Astrocyte (in vitro differentiated cells and primary cell): ENCODE data around the gene MTHFSD. TPM values are rescaled to one million over a fixed set of nuclear protein-coding genes. Genes with fewer than 3 reads are reported as not detected.

Source experiments
- DNase-seq: peaks from one replicate; pipeline ENCODE4 v3.0.0-alpha.2; 2010; ENCODE audit warnings: low read depth
- FAIRE-seq: peaks from 2 replicates; lab custom pipeline; 2011; peaks lifted over from hg19 to GRCh38; lab: Jason Lieb, UNC
- H2AFZ ChIP-seq: 2 replicates; pipeline ENCODE4 v1.6.0; 2012; ENCODE audit warnings: low read depth, low read length, inconsistent platforms
- H3K27ac ChIP-seq: 2 replicates; pipeline ENCODE4 v1.5.1; 2011; ENCODE audit warnings: low read depth, low read length, inconsistent platforms
- H3K27me3 ChIP-seq: 2 replicates; pipeline ENCODE4 v1.6.0; 2011; ENCODE audit warnings: low read length, inconsistent platforms; ENCODE audit not compliant: insufficient read depth
- H3K36me3 ChIP-seq: 2 replicates; pipeline ENCODE4 v1.5.1; 2011; ENCODE audit warnings: low read length, inconsistent platforms; ENCODE audit not compliant: insufficient read depth
- H3K4me1 ChIP-seq: 2 replicates; pipeline ENCODE4 v1.5.1; 2011; ENCODE audit warnings: low read length, inconsistent platforms; ENCODE audit not compliant: insufficient read depth
- H3K4me2 ChIP-seq: 2 replicates; pipeline ENCODE4 v1.6.0; 2012; ENCODE audit warnings: low read length, inconsistent platforms
- H3K4me3 ChIP-seq: 2 replicates; pipeline ENCODE4 v1.5.1; 2011; ENCODE audit warnings: low read depth, mild to moderate bottlenecking, low read length, inconsistent platforms; ENCODE audit not compliant: insufficient read depth
- H3K79me2 ChIP-seq: 2 replicates; pipeline ENCODE4 v1.6.0; 2012; ENCODE audit warnings: mild to moderate bottlenecking, low read length, inconsistent platforms; ENCODE audit not compliant: insufficient read depth
- H3K9ac ChIP-seq: 2 replicates; pipeline ENCODE4 v1.6.0; 2012; ENCODE audit warnings: mild to moderate bottlenecking, low read length, inconsistent platforms
- H3K9me3 ChIP-seq: 2 replicates; pipeline ENCODE4 v1.5.1; 2012; ENCODE audit warnings: low read depth, mild to moderate bottlenecking, low read length, inconsistent platforms; ENCODE audit not compliant: insufficient read depth
- H4K20me1 ChIP-seq: 2 replicates; pipeline ENCODE4 v1.6.0; 2012; ENCODE audit warnings: low read length, inconsistent platforms; ENCODE audit not compliant: insufficient read depth
- H3K27ac Mint-ChIP-seq: one replicate; pipeline ENCODE4 v1.8.0; 2021; ENCODE audit warnings: mild to moderate bottlenecking, mixed read lengths; ENCODE audit not compliant: unreplicated experiment
- H3K27me3 Mint-ChIP-seq: one replicate; pipeline ENCODE4 v1.8.0; 2021; ENCODE audit warnings: low read depth, mixed read lengths; ENCODE audit not compliant: unreplicated experiment
- H3K36me3 Mint-ChIP-seq: one replicate; pipeline ENCODE4 v1.8.0; 2021; ENCODE audit warnings: low read depth, mixed read lengths; ENCODE audit not compliant: unreplicated experiment
- H3K4me1 Mint-ChIP-seq: one replicate; pipeline ENCODE4 v1.8.0; 2021; ENCODE audit warnings: low read depth, mixed read lengths; ENCODE audit not compliant: unreplicated experiment
- H3K4me3 Mint-ChIP-seq: one replicate; pipeline ENCODE4 v1.8.0; 2021; ENCODE audit warnings: mild to moderate bottlenecking, moderate library complexity, mixed read lengths; ENCODE audit not compliant: unreplicated experiment
- H3K9me3 Mint-ChIP-seq: one replicate; pipeline ENCODE4 v1.8.0; 2021; ENCODE audit warnings: mild to moderate bottlenecking, mixed read lengths; ENCODE audit not compliant: unreplicated experiment
- CTCF ChIP-seq: IDR thresholded peaks from 2 replicates; pipeline ENCODE4 v1.5.1; 2011; ENCODE audit warnings: low read depth, mild to moderate bottlenecking, inconsistent platforms, low read length, moderate library complexity; ENCODE audit not compliant: insufficient read depth
- EZH2 ChIP-seq: IDR thresholded peaks from 2 replicates; pipeline ENCODE4 v1.6.1; 2012; ENCODE audit warnings: mild to moderate bottlenecking, low read length, inconsistent platforms; ENCODE audit not compliant: insufficient read depth
- total RNA-seq: library from RNA; stranded (reverse); gene quantifications from 2 replicates; pipeline ENCODE4 v1.2.1, GENCODE V29; 2021

The MTHFSD gene
- total RNA-seq, 1 donor from 2014 or later, result 15.6 TPM

DNA sequence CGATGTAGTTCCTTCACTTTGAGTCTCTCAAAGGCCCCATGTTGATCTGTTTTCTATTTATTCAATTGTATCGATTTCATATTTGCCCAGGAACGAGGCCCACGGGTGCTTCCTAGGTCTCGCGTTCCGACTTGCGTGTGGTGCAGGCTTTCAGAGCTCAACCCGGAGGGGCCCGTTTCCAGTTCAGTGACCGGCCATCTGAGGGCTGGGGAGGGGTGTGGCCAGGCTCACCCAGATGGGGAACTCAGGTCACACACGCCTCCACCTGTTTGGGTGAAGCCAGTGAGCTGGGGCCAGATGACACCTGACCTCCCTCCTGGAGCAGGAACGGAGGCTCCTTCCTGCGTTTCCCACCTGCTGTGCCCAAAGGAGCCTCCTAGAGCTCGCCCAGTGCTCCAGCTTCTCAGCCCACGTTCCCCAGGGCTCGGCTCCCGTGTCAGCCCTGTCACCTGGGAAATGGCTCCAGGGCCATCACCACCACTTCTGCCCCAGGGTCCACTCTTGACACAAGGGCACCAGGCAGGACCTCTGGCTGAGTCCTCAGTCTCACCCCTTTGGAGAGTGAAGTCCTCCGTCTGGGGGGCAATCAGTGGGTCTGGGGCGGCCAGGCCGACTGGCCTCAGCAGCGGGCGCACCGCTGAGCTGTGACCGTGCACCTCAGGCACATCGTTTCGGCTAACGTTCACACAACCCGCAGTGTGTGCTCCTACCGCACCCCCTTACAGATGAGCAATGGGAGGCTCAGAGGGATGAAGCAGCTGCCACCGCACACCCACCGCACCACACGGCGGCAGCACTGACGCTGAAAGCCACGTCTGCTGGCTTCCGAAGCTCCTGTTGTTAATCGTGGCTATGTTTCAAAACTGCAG is 26.7 kb downstream of the MTHFSD start:
- Histone ChIP-seq H3K9me3 (no peaks in the 10 kb centered on the region), H3K4me2 (no peak overlapping the region), H3K36me3 (no peaks in the 10 kb centered on the region), H3K9ac (no peak overlapping the region), H4K20me1 (no peaks in the 10 kb centered on the region), H3K27ac (no peak overlapping the region), H2AFZ (no peak overlapping the region), H3K79me2 (no peaks in the 10 kb centered on the region), H3K27me3 (peaks cover 2% of the 10 kb centered on the region), H3K4me1 (no peaks in the 10 kb centered on the region), H3K4me3 (no peak overlapping the region)
- FAIRE-seq, result no peak
- H3K27me3 Mint-ChIP-seq, result peaks cover 19% of the 10 kb centered on the region
- peaks cover 3% of the 10 kb centered on the region for H3K36me3 Mint-ChIP-seq
- no peaks in the 10 kb centered on the region for H3K9me3 Mint-ChIP-seq
- TF ChIP-seq CTCF, result no peak
- TF ChIP-seq EZH2, result no peak
- no peak overlapping the region for H3K4me3 Mint-ChIP-seq
- H3K27ac Mint-ChIP-seq, result no peak overlapping the region
- DNase-seq, result no peak
- no peaks in the 10 kb centered on the region for H3K4me1 Mint-ChIP-seq

DNA sequence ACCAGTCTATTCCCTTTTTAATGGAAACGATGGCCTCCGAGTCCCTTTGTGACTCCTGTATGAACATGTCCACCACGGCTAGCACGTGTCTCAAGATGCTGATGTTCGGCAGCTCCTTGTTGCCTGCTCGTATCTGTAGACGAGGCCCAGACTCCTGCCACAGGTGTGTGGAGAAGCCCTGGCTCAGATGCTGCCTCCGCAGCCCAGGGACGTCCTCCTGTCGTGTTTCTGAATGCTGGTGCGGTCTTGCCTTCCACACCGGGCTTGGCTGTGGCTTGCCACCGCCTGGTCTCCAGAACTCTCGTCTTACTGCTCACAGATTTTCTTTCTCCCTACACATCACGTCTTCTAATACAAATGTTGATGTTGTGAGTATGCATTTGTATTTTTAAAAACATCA is 27.7 kb downstream of the MTHFSD start:
- Histone ChIP-seq H3K79me2 (no peaks in the 10 kb centered on the region), H3K27me3 (peaks cover 6% of the 10 kb centered on the region), H3K27ac (no peak overlapping the region), H3K4me2 (no peak overlapping the region), H3K36me3 (no peaks in the 10 kb centered on the region), H3K9ac (no peak overlapping the region), H2AFZ (no peak overlapping the region), H3K9me3 (no peaks in the 10 kb centered on the region), H4K20me1 (no peaks in the 10 kb centered on the region), H3K4me1 (no peaks in the 10 kb centered on the region), H3K4me3 (no peak overlapping the region)
- no peak for TF ChIP-seq EZH2
- no peak for TF ChIP-seq CTCF
- no peak overlapping the region for H3K4me3 Mint-ChIP-seq
- no peak overlapping the region for H3K27ac Mint-ChIP-seq
- FAIRE-seq (no peak), DNase-seq (no peak)
- no peaks in the 10 kb centered on the region for H3K4me1 Mint-ChIP-seq
- peaks cover 28% of the 10 kb centered on the region for H3K27me3 Mint-ChIP-seq
- no peaks in the 10 kb centered on the region for H3K9me3 Mint-ChIP-seq
- peaks cover 3% of the 10 kb centered on the region for H3K36me3 Mint-ChIP-seq

- Histone ChIP-seq H3K9ac (no peak overlapping the region), H3K79me2 (no peaks in the 10 kb centered on the region), H3K4me2 (no peak overlapping the region), H4K20me1 (no peaks in the 10 kb centered on the region), H3K4me3 (no peak overlapping the region), H3K27ac (no peak overlapping the region), H2AFZ (no peak overlapping the region), H3K27me3 (peaks cover 14% of the 10 kb centered on the region), H3K9me3 (no peaks in the 10 kb centered on the region), H3K36me3 (no peaks in the 10 kb centered on the region), H3K4me1 (no peaks in the 10 kb centered on the region)
- Mint-ChIP-seq H3K27me3 (peaks cover 41% of the 10 kb centered on the region), H3K4me3 (no peak overlapping the region), H3K36me3 (no peaks in the 10 kb centered on the region), H3K4me1 (no peaks in the 10 kb centered on the region), H3K27ac (no peak overlapping the region), H3K9me3 (no peaks in the 10 kb centered on the region)
- no peak for TF ChIP-seq EZH2
- no peak for TF ChIP-seq CTCF
- no peak for DNase-seq
- no peak for FAIRE-seq
Measured at GRCh38 chr16:86525696-86526095, 29.3 kb downstream of the MTHFSD start.
